PC-9 (cell line): ENCODE measurements around the gene IKZF2. TPM values are rescaled to one million over a fixed set of nuclear protein-coding genes. Genes with fewer than 3 reads are reported as not detected.

Experiments
- BruUV-seq: library from RNA; stranded (reverse); fragments of 400-500 nt; replicated peaks from 2 replicates; lab custom pipeline; 2021; lab: Mats Ljungman, UMichigan
- CTCF ChIA-PET: fragments of 300-600 bp; sonication (Branson Sonifier 250); formaldehyde crosslinking; loops from one replicate; lab custom pipeline; 2022; ENCODE audit warnings: antibody characterized with exemption; lab: Charles Lee
- POLR2A ChIA-PET: fragments of 300-600 bp; sonication (Branson Sonifier 250); formaldehyde crosslinking; loops from one replicate; lab custom pipeline; 2022; ENCODE audit warnings: antibody characterized with exemption; ENCODE audit not compliant: unreplicated experiment; lab: Charles Lee
- DNase-seq, 2 experiments: peaks; one replicate each; pipeline versions ENCODE4 v3.0.0 to v3.0.0-alpha.2; 2015 to 2022; ENCODE audit warnings: mixed read lengths in 1 of 2
- H2AFZ ChIP-seq: fragments of 200-600 bp; sonication (generic); 2 replicates; pipeline ENCODE4 v1.8.1; 2017; ENCODE audit warnings: antibody characterized with exemption
- H3F3A ChIP-seq: fragments of 200-600 bp; sonication (generic); 2 replicates; pipeline ENCODE4 v1.8.1; 2017; ENCODE audit warnings: antibody characterized with exemption, mild to moderate bottlenecking, low read depth; ENCODE audit not compliant: insufficient read depth
- H3K27ac ChIP-seq: fragments of 200-600 bp; sonication (generic); 2 replicates; pipeline ENCODE4 v1.6.1; 2016; ENCODE audit warnings: mixed run types
- H3K27me3 ChIP-seq: fragments of 200-600 bp; sonication (generic); 2 replicates; pipeline ENCODE4 v1.6.1; 2016; ENCODE audit warnings: low read depth, mixed run types; ENCODE audit not compliant: insufficient read depth
- H3K36me3 ChIP-seq: fragments of 200-600 bp; sonication (generic); 2 replicates; pipeline ENCODE4 v1.6.1; 2016; ENCODE audit warnings: low read depth, mixed run types
- H3K4me1 ChIP-seq: fragments of 200-600 bp; sonication (generic); replicated peaks from 2 replicates; pipeline ENCODE4 v1.6.1; 2016; ENCODE audit warnings: mixed run types; ENCODE audit not compliant: insufficient read depth
- H3K4me2 ChIP-seq: fragments of 200-600 bp; sonication (generic); 2 replicates; pipeline ENCODE4 v1.6.1; 2017; ENCODE audit warnings: mixed run types
- H3K4me3 ChIP-seq: fragments of 200-600 bp; sonication (generic); 2 replicates; pipeline ENCODE4 v1.6.1; 2016; ENCODE audit warnings: mixed run types
- H3K79me2 ChIP-seq: fragments of 200-600 bp; sonication (generic); 2 replicates; pipeline ENCODE4 v1.6.1; 2017; ENCODE audit warnings: low read depth, mixed run types
- H3K9me2 ChIP-seq: fragments of 200-600 bp; sonication (generic); 2 replicates; pipeline ENCODE4 v1.8.1; 2017; ENCODE audit warnings: mild to moderate bottlenecking; ENCODE audit not compliant: insufficient read depth
- H3K9me3 ChIP-seq: fragments of 200-600 bp; sonication (generic); 2 replicates; pipeline ENCODE4 v1.8.1; 2016; ENCODE audit warnings: low read depth; ENCODE audit not compliant: insufficient read depth
- H4K20me1 ChIP-seq: fragments of 200-600 bp; sonication (generic); 2 replicates; pipeline ENCODE4 v1.8.1; 2017; ENCODE audit not compliant: insufficient read depth
- EZH2 ChIP-seq: fragments of 200-600 bp; sonication (generic); IDR thresholded peaks from 2 replicates; pipeline ENCODE4 v1.8.0; 2017; ENCODE audit warnings: antibody characterized with exemption, low read depth
- intact Hi-C: fragments of 100-400 bp; cut with micrococcal nuclease; formaldehyde crosslinking; loops from one replicate; pipeline ENCODE4 v1.10.0; 2022; ENCODE audit not compliant: unreplicated experiment
- total RNA-seq: library from RNA; stranded (reverse); gene quantifications from 2 replicates; pipeline ENCODE4 v1.2.3, GENCODE V29; 2021
- TF ChIP-seq, protein P1 (sequence below): fragments of 200-600 bp; sonication (generic); conservative IDR thresholded peaks from 2 replicates; pipeline ENCODE4 v1.6.1; 2017; ENCODE audit warnings: mixed run types, antibody characterized with exemption, mild to moderate bottlenecking, moderate library complexity

The IKZF2 gene
- total RNA-seq, 1 experiment from 2014 or later, result 28.3 TPM

DNA sequence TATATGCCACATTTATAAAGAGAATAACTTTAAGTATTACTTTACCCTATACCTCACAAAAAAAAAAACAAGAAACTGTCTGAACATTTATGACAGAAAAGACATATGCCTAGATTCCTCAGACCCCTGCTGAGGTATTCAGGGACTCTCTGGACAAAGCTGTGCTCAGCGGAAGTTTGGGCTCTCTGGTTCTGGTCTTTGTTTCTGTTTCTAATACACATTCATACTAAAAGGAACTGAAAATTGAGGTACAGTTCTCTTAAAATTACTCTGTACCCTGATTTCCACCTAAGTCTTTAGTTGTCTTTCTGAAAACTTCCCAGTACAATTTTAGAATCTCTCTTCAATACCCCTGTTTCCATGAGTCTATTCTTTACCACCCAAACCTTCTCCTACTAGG is 160.3 kb downstream of the IKZF2 start:
- Histone ChIP-seq H3K27me3 (no peaks in the 10 kb centered on the region), H3F3A (no peaks in the 10 kb centered on the region), H3K27ac (no peak overlapping the region), H2AFZ (no peak overlapping the region), H3K4me2 (no peak overlapping the region), H3K36me3 (no peaks in the 10 kb centered on the region), H3K4me1 (no peaks in the 10 kb centered on the region), H3K9me2 (no peaks in the 10 kb centered on the region), H3K79me2 (no peaks in the 10 kb centered on the region), H4K20me1 (no peaks in the 10 kb centered on the region), H3K9me3 (no peaks in the 10 kb centered on the region), H3K4me3 (no peak overlapping the region)
- POLR2A ChIA-PET, result no interaction called here
- CTCF ChIA-PET, result no interaction called here
- intact Hi-C loops, result no loop called here
- no peak for TF ChIP-seq EZH2
- TF ChIP-seq, protein P1, sequence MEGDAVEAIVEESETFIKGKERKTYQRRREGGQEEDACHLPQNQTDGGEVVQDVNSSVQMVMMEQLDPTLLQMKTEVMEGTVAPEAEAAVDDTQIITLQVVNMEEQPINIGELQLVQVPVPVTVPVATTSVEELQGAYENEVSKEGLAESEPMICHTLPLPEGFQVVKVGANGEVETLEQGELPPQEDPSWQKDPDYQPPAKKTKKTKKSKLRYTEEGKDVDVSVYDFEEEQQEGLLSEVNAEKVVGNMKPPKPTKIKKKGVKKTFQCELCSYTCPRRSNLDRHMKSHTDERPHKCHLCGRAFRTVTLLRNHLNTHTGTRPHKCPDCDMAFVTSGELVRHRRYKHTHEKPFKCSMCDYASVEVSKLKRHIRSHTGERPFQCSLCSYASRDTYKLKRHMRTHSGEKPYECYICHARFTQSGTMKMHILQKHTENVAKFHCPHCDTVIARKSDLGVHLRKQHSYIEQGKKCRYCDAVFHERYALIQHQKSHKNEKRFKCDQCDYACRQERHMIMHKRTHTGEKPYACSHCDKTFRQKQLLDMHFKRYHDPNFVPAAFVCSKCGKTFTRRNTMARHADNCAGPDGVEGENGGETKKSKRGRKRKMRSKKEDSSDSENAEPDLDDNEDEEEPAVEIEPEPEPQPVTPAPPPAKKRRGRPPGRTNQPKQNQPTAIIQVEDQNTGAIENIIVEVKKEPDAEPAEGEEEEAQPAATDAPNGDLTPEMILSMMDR, result no peak
- DNase-seq, result no peak
- no TSS peak for BruUV-seq

DNA sequence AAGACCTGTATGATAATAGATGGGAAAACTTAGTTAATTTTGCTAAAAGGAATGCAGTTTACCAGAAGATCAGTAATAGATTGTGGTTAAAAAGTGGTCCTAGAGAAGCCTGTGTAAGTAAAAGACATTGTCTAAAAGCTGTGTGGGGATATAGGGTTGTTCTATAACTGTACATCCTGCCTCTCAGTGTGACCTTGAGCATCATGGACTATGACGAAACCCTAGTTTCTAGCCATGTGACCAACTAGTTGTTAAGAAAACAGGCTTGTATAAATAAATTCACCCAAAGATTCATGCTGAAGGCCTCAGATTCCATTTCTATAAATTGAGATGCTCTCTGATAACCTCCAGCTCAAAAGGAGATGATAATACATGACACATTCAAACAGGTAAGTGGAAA is 160.7 kb downstream of the IKZF2 start:
- H3F3A ChIP-seq, result no peaks in the 10 kb centered on the region
- no peak overlapping the region for H3K4me2 ChIP-seq
- no peaks in the 10 kb centered on the region for H3K79me2 ChIP-seq
- intact Hi-C loops, result no loop called here
- H3K4me3 ChIP-seq, result no peak overlapping the region
- no peaks in the 10 kb centered on the region for H4K20me1 ChIP-seq
- H3K4me1 ChIP-seq, result no peaks in the 10 kb centered on the region
- no peaks in the 10 kb centered on the region for H3K27me3 ChIP-seq
- TF ChIP-seq, protein P1, result no peak
- no peak for TF ChIP-seq EZH2
- ChIA-PET CTCF (no interaction called here), POLR2A (no interaction called here)
- no peaks in the 10 kb centered on the region for H3K36me3 ChIP-seq
- H3K9me2 ChIP-seq, result no peaks in the 10 kb centered on the region
- no peak overlapping the region for H2AFZ ChIP-seq
- no peak overlapping the region for H3K27ac ChIP-seq
- no peak for DNase-seq
- BruUV-seq, result no TSS peak
- no peaks in the 10 kb centered on the region for H3K9me3 ChIP-seq

DNA sequence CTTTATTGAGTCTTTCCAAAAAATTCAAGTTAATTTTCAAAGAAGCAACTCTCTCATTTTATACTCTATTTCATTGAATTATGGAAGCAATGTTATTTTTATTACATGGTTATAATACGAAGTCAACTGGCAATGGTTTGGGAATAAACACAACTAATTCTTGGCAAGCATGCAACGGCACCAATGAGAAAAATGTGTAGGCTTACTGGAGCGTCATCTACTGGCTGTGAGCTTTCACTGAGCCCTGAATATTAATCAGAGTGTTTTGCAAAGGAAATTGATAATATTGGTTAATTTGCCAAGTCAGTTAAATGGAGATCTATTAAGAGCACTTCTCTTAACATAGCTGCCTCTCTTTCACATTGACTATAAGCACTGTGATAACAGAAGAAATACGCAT is 163.9 kb downstream of the IKZF2 start:
- no peak overlapping the region for H3K4me2 ChIP-seq
- no peaks in the 10 kb centered on the region for H3K9me3 ChIP-seq
- no peak for DNase-seq
- POLR2A ChIA-PET, result interaction anchor here (0.6 kb wide), 1 partner anchor 63 kb away, joined by 4 read pairs; no protein-coding TSS in a partner anchor
- H3K4me3 ChIP-seq, result no peak overlapping the region
- no peaks in the 10 kb centered on the region for H3K4me1 ChIP-seq
- intact Hi-C loops, result no loop called here
- no TSS peak for BruUV-seq
- H3F3A ChIP-seq, result no peaks in the 10 kb centered on the region
- no peaks in the 10 kb centered on the region for H4K20me1 ChIP-seq
- no peaks in the 10 kb centered on the region for H3K9me2 ChIP-seq
- H3K27ac ChIP-seq, result no peak overlapping the region
- TF ChIP-seq, protein P1, result no peak
- no peak for TF ChIP-seq EZH2
- H3K27me3 ChIP-seq, result no peaks in the 10 kb centered on the region
- H3K79me2 ChIP-seq, result no peaks in the 10 kb centered on the region
- H3K36me3 ChIP-seq, result no peaks in the 10 kb centered on the region
- no peak overlapping the region for H2AFZ ChIP-seq
- CTCF ChIA-PET, result no interaction called here
